Prostate gland (tissue), 2 donors: ENCODE results near the gene POLR3GL. TPM values are rescaled to one million over a fixed set of nuclear protein-coding genes. Genes with fewer than 3 reads are reported as not detected.
A peak's percentile ranks its signal among the peaks of the same experiment; 100 is the strongest.
"Not testable (repeated sequence)": the region's sequence is repeated elsewhere in the genome, so short reads cannot be mapped to it uniquely, and the experiment has no call there.

ENCODE experiments used
- DNase-seq: peaks from one replicate; pipeline ENCODE4 v3.0.0-alpha.2; 2019; ENCODE audit warnings: low spot score
- H3K27ac ChIP-seq, 2 donors: fragments of 200-600 bp; sonication (generic); 2 replicates each; pipeline ENCODE4 v1.5.1; 2017 to 2019
- H3K27me3 ChIP-seq: fragments of 200-600 bp; sonication (generic); replicated peaks from 2 replicates; pipeline ENCODE4 v1.5.1; 2019; ENCODE audit not compliant: insufficient read depth
- H3K36me3 ChIP-seq, 2 donors: fragments of 200-600 bp; sonication (generic); 1 replicate in 1 of 2; 2 replicates in 1 of 2; pipeline versions ENCODE4 v1.5.1 to v1.8.1; 2017 to 2019
- H3K4me1 ChIP-seq: fragments of 200-600 bp; sonication (generic); replicated peaks from 2 replicates; pipeline ENCODE4 v1.5.1; 2019
- H3K4me3 ChIP-seq, 2 donors: fragments of 200-600 bp; sonication (generic); 2 replicates each; pipeline ENCODE4 v1.5.1; 2017 to 2019
- H3K9me3 ChIP-seq: fragments of 200-600 bp; sonication (generic); 2 replicates; pipeline ENCODE4 v1.5.1; 2017
- POLR2A ChIP-seq: fragments of 450-650 bp; IDR thresholded peaks from one replicate; pipeline ENCODE4 v1.6.1; 2016; ENCODE audit warnings: antibody characterized with exemption, mild to moderate bottlenecking
- POLR2AphosphoS5 ChIP-seq: sonication (generic); formaldehyde crosslinking; IDR thresholded peaks from one replicate; pipeline ENCODE4 v1.6.1; 2017; ENCODE audit warnings: antibody characterized with exemption
- WGBS: methylation state at CpG from one replicate; pipeline ENCODE4 v1.1.5; 2018; 5-methylcytosine and 5-hydroxymethylcytosine counted together
- intact Hi-C: fragments of 100-400 bp; cut with DNase I; formaldehyde crosslinking; loops from one replicate; pipeline ENCODE4 v1.14.2; 2022
- total RNA-seq, 2 donors: library from RNA; depleted of rRNA; stranded (reverse); fragments of >200 nt; gene quantifications; one replicate each; pipeline ENCODE4 v1.1.0, GENCODE V29; 2016
- TF ChIP-seq, protein P1 (sequence below), 4 experiments: fragments of 200-600 bp in 2 of 4; fragments of 450-650 bp in 2 of 4; sonication (generic) in 2 of 4; IDR thresholded peaks; 1 replicate in 3 of 4; 2 replicates in 1 of 4; pipeline ENCODE4 v1.5.1; 2016 to 2019; ENCODE audit warnings: antibody characterized with exemption in 4 of 4, mild to moderate bottlenecking in 2 of 4, moderate library complexity in 2 of 4

Gene POLR3GL
- total RNA-seq, 2 donors from 2014 or later = 20.3 to 23.2 TPM

DNA sequence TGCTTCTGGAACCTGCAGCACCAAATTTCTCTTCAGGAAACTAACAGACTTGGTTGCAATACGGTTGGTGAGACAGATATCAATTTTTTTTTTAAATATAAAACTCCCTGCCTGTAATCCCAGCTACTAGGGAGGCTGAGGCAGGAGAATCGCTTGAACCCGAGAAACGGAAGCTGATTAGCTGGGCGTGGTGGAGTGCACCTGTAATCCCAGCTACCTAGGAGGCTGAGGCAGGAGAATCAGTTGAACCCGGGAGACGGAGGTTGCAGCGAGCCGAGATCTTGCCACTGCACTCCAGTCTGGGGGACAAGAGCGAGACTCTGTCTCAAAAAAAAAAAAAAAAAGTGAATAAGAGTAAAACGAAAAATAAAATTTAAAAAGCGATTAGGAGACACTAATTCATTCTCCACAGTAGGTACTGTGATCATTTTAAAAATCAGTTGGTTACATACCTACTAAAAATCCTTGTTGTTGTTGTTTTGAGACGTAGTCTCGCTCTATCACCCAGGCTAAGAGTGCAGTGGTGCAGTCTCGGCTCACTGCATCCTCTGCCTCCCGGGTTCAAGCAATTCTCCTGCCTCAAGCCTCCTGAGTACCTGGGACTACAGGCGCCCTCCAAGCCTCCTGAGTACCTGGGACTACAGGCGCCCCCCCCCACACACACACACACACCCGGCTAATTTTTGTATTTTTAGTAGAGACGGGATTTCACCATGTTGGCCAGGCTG is 36.4 kb upstream of the POLR3GL start:
- Histone ChIP-seq H3K4me1 (no peaks in the 10 kb centered on the region), H3K27ac (peak overlapping the region; percentile 94 to 95), H3K9me3 (no peaks in the 10 kb centered on the region), H3K27me3 (no peaks in the 10 kb centered on the region), H3K4me3 (peak overlapping the region; percentile 56 to 78), H3K36me3 (no peaks in the 10 kb centered on the region)
- intact Hi-C loops = no loop called here
- TF ChIP-seq POLR2AphosphoS5 (no peak), POLR2A (no peak)
- no peak for DNase-seq
- 62% methylated on average over 20 of the region's 20 CpGs for WGBS

DNA sequence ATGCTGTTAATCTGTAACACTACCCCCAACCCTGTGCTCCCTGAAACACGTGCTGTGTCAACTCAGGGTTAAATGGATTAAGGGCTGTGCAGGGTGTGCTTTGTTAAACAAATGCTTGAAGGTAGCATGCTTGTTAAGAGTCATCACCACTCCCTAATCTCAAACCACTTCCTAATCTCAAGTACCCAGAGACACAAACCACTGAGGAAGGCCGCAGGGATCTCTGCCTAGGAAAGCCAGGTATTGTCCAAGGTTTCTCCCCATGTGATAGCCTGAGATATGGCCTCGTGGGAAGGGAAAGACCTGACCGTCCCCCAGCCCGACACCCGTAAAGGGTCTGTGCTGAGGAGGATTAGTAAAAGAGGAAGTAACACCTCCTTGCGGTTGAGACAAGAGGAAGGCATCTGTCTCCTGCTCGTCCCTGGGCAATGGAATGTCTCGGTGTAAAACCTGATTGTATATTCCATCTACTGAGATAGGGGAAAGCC is 31.9 kb upstream of the POLR3GL start:
- H3K36me3 ChIP-seq, H3K27ac ChIP-seq, H3K9me3 ChIP-seq, H3K27me3 ChIP-seq, DNase-seq, H3K4me3 ChIP-seq, intact Hi-C loops, H3K4me1 ChIP-seq: not testable (repeated sequence)
- WGBS = 53% methylated on average over 9 of the region's 9 CpGs

DNA sequence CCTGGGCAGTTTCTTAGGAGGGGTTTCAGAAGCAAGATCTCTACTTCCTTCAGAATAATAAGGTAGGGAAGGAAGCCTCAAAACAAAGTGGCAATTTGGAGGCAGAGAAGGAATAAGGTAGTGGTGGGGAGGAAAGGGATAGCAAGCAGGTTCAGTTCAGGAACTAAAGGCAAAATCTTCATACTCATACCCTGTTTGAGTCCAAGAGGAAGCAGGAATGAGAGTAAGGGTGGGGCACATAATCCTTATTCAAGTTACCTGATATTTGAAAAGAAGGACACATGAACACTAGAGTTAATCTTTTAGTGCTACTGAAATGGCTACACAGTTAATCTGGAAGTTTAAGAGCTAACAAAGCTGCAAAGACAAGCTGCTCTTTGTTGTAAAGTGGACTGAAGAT is 28.8 kb upstream of the POLR3GL start:
- DNase-seq = no peak
- Histone ChIP-seq H3K9me3 (no peaks in the 10 kb centered on the region), H3K27ac (no peak overlapping the region), H3K4me1 (no peaks in the 10 kb centered on the region), H3K36me3 (no peaks in the 10 kb centered on the region), H3K4me3 (no peak overlapping the region), H3K27me3 (no peaks in the 10 kb centered on the region)
- intact Hi-C loops = no loop called here
- no peak for TF ChIP-seq POLR2A
- no peak for TF ChIP-seq POLR2AphosphoS5
- TF ChIP-seq, protein P1, sequence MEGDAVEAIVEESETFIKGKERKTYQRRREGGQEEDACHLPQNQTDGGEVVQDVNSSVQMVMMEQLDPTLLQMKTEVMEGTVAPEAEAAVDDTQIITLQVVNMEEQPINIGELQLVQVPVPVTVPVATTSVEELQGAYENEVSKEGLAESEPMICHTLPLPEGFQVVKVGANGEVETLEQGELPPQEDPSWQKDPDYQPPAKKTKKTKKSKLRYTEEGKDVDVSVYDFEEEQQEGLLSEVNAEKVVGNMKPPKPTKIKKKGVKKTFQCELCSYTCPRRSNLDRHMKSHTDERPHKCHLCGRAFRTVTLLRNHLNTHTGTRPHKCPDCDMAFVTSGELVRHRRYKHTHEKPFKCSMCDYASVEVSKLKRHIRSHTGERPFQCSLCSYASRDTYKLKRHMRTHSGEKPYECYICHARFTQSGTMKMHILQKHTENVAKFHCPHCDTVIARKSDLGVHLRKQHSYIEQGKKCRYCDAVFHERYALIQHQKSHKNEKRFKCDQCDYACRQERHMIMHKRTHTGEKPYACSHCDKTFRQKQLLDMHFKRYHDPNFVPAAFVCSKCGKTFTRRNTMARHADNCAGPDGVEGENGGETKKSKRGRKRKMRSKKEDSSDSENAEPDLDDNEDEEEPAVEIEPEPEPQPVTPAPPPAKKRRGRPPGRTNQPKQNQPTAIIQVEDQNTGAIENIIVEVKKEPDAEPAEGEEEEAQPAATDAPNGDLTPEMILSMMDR (IDR thresholded peaks at IDR 0.05) = no peak

DNA sequence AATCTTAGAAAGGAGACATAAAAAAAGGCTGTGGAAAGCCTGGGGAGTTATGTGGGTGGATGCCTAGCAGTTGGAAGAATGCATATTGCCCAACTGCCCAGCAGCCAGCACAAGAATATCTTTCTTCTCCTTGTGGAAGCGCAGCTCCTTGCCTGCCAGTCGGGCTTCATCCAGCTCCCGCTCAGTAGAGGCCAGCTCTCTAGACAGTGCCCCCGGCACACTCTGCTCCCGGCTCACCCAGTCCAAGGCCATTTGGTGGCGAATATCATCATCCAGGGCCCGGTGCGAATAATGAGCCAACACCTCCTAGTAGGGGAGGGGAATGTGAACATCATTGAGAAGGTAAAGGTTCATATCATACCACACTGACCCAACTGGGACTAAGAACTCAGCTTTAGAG is 28.2 kb upstream of the POLR3GL start:
- 73% methylated on average over 8 of the region's 8 CpGs for WGBS
- no peak overlapping the region for H3K27ac ChIP-seq
- no peaks in the 10 kb centered on the region for H3K9me3 ChIP-seq
- no peak overlapping the region for H3K4me3 ChIP-seq
- DNase-seq = no peak
- TF ChIP-seq POLR2AphosphoS5 (no peak), POLR2A (no peak)
- TF ChIP-seq, protein P1 (IDR thresholded peaks at IDR 0.05) = no peak
- intact Hi-C loops = no loop called here
- no peaks in the 10 kb centered on the region for H3K4me1 ChIP-seq
- no peaks in the 10 kb centered on the region for H3K36me3 ChIP-seq
- H3K27me3 ChIP-seq = no peaks in the 10 kb centered on the region

DNA sequence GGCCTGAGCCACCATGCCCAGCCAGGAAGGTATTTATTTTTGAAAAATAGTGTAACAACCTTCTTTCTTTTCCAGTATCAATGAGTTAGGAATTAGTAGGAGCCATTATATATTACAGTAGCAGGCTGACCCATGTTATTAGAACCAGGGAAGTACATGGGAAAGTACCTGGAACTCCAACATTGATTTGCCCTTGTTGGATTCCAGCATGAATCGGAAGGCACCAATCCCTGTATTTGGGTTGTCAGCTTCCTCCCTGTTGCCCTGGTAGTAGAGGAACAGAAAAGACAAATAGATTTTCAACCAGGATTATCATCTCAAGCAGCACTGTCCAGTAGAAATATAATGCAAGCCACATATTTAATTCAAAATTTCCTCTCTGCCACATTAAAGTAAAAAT is 27.1 kb upstream of the POLR3GL start:
- TF ChIP-seq POLR2A = no peak
- TF ChIP-seq, protein P1 (IDR thresholded peaks at IDR 0.05) = no peak
- no peak overlapping the region for H3K27ac ChIP-seq
- H3K27me3 ChIP-seq = no peaks in the 10 kb centered on the region
- H3K4me1 ChIP-seq = no peaks in the 10 kb centered on the region
- DNase-seq = no peak
- H3K36me3 ChIP-seq = no peaks in the 10 kb centered on the region
- WGBS = 77% methylated on average over 1 of the region's 1 CpG
- no peaks in the 10 kb centered on the region for H3K9me3 ChIP-seq
- intact Hi-C loops = no loop called here
- no peak overlapping the region for H3K4me3 ChIP-seq

DNA sequence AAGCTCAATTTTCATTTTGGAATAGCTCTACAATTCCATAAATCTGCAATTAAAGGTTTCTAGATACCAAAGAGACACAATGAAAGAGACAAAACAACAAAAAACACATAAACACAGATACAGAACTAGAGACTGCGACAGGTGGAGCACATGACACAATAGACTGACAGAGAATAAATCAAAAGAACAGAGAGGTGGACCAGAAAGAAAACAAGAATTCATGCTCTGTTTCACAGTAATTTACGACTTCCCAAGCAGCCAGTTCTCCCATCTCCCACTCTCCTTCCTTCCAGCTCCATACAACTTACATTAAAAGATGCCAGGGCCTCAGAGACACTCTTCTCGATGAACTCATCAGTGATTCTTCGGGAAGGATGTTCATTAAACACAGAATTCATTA is 22.1 kb upstream of the POLR3GL start:
- Histone ChIP-seq H3K4me3 (no peak overlapping the region), H3K27me3 (no peaks in the 10 kb centered on the region), H3K9me3 (no peaks in the 10 kb centered on the region), H3K36me3 (no peaks in the 10 kb centered on the region), H3K27ac (no peak overlapping the region), H3K4me1 (no peaks in the 10 kb centered on the region)
- intact Hi-C loops = no loop called here
- 60% methylated on average over 4 of the region's 4 CpGs for WGBS
- TF ChIP-seq, protein P1 (IDR thresholded peaks at IDR 0.05) = no peak
- TF ChIP-seq POLR2AphosphoS5 (no peak), POLR2A (no peak)
- DNase-seq = no peak
